ENCODE measurements around the gene USP20.

Gene USP20

GRCh38 chr9:129823935-129824601 is 11.2 kb upstream of the USP20 start, which contains the start of gene TOR1A:
Gene TOR1A, minus strand, starts transcription at chr9:129824136. Its CDS starts 51 bp downstream, at chr9:129824085.
- peak; percentile 82 for DNase-seq (ENCODE audit: low read depth)

GRCh38 chr9:129826344-129826743 is 8.9 kb upstream of the USP20 start:
- no peak for DNase-seq (ENCODE audit: low read depth)

GRCh38 chr9:129826759-129827158 is 8.5 kb upstream of the USP20 start:
- DNase-seq (ENCODE audit: low read depth) = no peak

- no peak for DNase-seq (ENCODE audit: low read depth)
These were observed 7.2 kb upstream of the USP20 start for GRCh38 chr9:129828051-129828450.

- no peak for DNase-seq (ENCODE audit: low read depth)
These were observed 6.3 kb upstream of the USP20 start for GRCh38 chr9:129828969-129829368.

GRCh38 chr9:129832982-129833381 is 2.3 kb upstream of the USP20 start:
- no peak for DNase-seq (ENCODE audit: low read depth)

- no peak for DNase-seq (ENCODE audit: low read depth)
These were observed 650 bp upstream of the USP20 start for GRCh38 chr9:129834489-129835127.

GRCh38 chr9:129835860-129836223 is 584 bp downstream of the USP20 start:
- DNase-seq (ENCODE audit: low read depth) = no peak

- DNase-seq (ENCODE audit: low read depth) = no peak
These were observed 1.2 kb downstream of the USP20 start for GRCh38 chr9:129836311-129837007.

- no peak for DNase-seq (ENCODE audit: low read depth)
These were observed 3.5 kb downstream of the USP20 start for GRCh38 chr9:129838707-129839259.

- DNase-seq (ENCODE audit: low read depth) = no peak
These were observed 4.2 kb downstream of the USP20 start for GRCh38 chr9:129839324-129840023.

- no peak for DNase-seq (ENCODE audit: low read depth)
These were observed 4.8 kb downstream of the USP20 start for GRCh38 chr9:129840034-129840433.

- no peak for DNase-seq (ENCODE audit: low read depth)
These were observed 5.8 kb downstream of the USP20 start for GRCh38 chr9:129841071-129841470.

GRCh38 chr9:129845373-129845772 is 10.1 kb downstream of the USP20 start:
- no peak for DNase-seq (ENCODE audit: low read depth)

- DNase-seq (ENCODE audit: low read depth) = no peak
These were observed 13.6 kb downstream of the USP20 start for GRCh38 chr9:129848712-129849441.

GRCh38 chr9:129849901-129850300 is 14.6 kb downstream of the USP20 start:
- no peak for DNase-seq (ENCODE audit: low read depth)

GRCh38 chr9:129850821-129851550 is 15.7 kb downstream of the USP20 start:
- DNase-seq (ENCODE audit: low read depth) = no peak

GRCh38 chr9:129851821-129852220 is 16.6 kb downstream of the USP20 start:
- DNase-seq (ENCODE audit: low read depth) = no peak

- no peak for DNase-seq (ENCODE audit: low read depth)
These were observed 17.3 kb downstream of the USP20 start for GRCh38 chr9:129852579-129852978.

GRCh38 chr9:129853614-129854013 is 18.4 kb downstream of the USP20 start:
- DNase-seq (ENCODE audit: low read depth) = no peak

- DNase-seq (ENCODE audit: low read depth) = no peak
These were observed 19.4 kb downstream of the USP20 start for GRCh38 chr9:129854588-129855110.

Measured in stimulated activated CD8-positive, alpha-beta memory T cell treated with anti-CD3 and anti-CD28 coated beads, Interleukin-7, amount 100 ng/mL, for 24 hours (primary cell).